Calu3 (cell line): ENCODE results near the gene CDKN2B-AS1. TPM values are rescaled to one million over a fixed set of nuclear protein-coding genes. Genes with fewer than 3 reads are reported as not detected.

Source experiments
- BruUV-seq: library from RNA; stranded (reverse); fragments of 400-500 nt; replicated peaks from 2 replicates; lab custom pipeline; 2021; lab: Mats Ljungman, UMichigan
- CTCF ChIA-PET: fragments of 300-600 bp; sonication (Branson Sonifier 250); formaldehyde crosslinking; loops from one replicate; lab custom pipeline; 2022; ENCODE audit warnings: antibody characterized with exemption; lab: Charles Lee
- DNase-seq: peaks from one replicate; pipeline ENCODE4 v3.0.0; 2022
- H3K27ac Mint-ChIP-seq: one replicate; pipeline ENCODE4 v1.8.0; 2022; ENCODE audit warnings: mixed read lengths; ENCODE audit not compliant: unreplicated experiment
- H3K27me3 Mint-ChIP-seq: one replicate; pipeline ENCODE4 v1.8.0; 2022; ENCODE audit warnings: mixed read lengths; ENCODE audit not compliant: unreplicated experiment
- H3K36me3 Mint-ChIP-seq: one replicate; pipeline ENCODE4 v1.8.0; 2022; ENCODE audit warnings: mild to moderate bottlenecking, moderate library complexity, mixed read lengths; ENCODE audit not compliant: insufficient read depth, unreplicated experiment
- H3K4me1 Mint-ChIP-seq: one replicate; pipeline ENCODE4 v1.8.0; 2022; ENCODE audit warnings: mild to moderate bottlenecking, low read depth, mixed read lengths; ENCODE audit not compliant: unreplicated experiment
- H3K4me3 Mint-ChIP-seq: one replicate; pipeline ENCODE4 v1.8.0; 2022; ENCODE audit warnings: mild to moderate bottlenecking, low read depth, moderate library complexity, mixed read lengths; ENCODE audit not compliant: unreplicated experiment
- H3K9me3 Mint-ChIP-seq: one replicate; pipeline ENCODE4 v1.8.0; 2022; ENCODE audit warnings: low read depth, mixed read lengths; ENCODE audit not compliant: unreplicated experiment
- CTCF ChIP-seq: fragments of 200-600 bp; IDR thresholded peaks from one replicate; pipeline ENCODE4 v1.8.0; 2022; ENCODE audit warnings: antibody characterized with exemption; ENCODE audit not compliant: unreplicated experiment
- intact Hi-C: fragments of 100-400 bp; cut with micrococcal nuclease; formaldehyde crosslinking; loops from one replicate; pipeline ENCODE4 v1.10.0; 2022; ENCODE audit not compliant: unreplicated experiment
- total RNA-seq: library from RNA; stranded (reverse); gene quantifications from 2 replicates; pipeline ENCODE4 v1.2.3, GENCODE V29; 2022

CDKN2B-AS1 gene
- total RNA-seq, 1 experiment from 2014 or later = 8.9 TPM

GRCh38 chr9:21964925-21965385, 29.6 kb upstream of the CDKN2B-AS1 start:
- Mint-ChIP-seq H3K36me3 (peaks cover 51% of the 10 kb centered on the region), H3K27me3 (no peaks in the 10 kb centered on the region), H3K27ac (peak overlapping the region; percentile 33), H3K4me3 (peak overlapping the region; percentile 61), H3K4me1 (peaks cover 16% of the 10 kb centered on the region), H3K9me3 (no peaks in the 10 kb centered on the region)
- intact Hi-C loops = loop anchor here (5.0 kb wide), 1 partner anchor 43 kb away; no protein-coding TSS in a partner anchor
- DNase-seq = peak; percentile 56
- no peak for TF ChIP-seq CTCF
- no TSS peak for BruUV-seq
- CTCF ChIA-PET = no interaction called here

- TF ChIP-seq CTCF = no peak
- intact Hi-C loops = no loop called here
- H3K36me3 Mint-ChIP-seq = peaks cover 56% of the 10 kb centered on the region
- no peaks in the 10 kb centered on the region for H3K9me3 Mint-ChIP-seq
- H3K27me3 Mint-ChIP-seq = no peaks in the 10 kb centered on the region
- TSS peak; percentile 61 for BruUV-seq
- peaks cover 16% of the 10 kb centered on the region for H3K4me1 Mint-ChIP-seq
- peak overlapping the region; percentile 33 for H3K27ac Mint-ChIP-seq
- peak overlapping the region; percentile 61 for H3K4me3 Mint-ChIP-seq
- DNase-seq = peak; percentile 73
- CTCF ChIA-PET = no interaction called here
Observed at GRCh38 chr9:21965401-21965951, 29.1 kb upstream of the CDKN2B-AS1 start.

DNA sequence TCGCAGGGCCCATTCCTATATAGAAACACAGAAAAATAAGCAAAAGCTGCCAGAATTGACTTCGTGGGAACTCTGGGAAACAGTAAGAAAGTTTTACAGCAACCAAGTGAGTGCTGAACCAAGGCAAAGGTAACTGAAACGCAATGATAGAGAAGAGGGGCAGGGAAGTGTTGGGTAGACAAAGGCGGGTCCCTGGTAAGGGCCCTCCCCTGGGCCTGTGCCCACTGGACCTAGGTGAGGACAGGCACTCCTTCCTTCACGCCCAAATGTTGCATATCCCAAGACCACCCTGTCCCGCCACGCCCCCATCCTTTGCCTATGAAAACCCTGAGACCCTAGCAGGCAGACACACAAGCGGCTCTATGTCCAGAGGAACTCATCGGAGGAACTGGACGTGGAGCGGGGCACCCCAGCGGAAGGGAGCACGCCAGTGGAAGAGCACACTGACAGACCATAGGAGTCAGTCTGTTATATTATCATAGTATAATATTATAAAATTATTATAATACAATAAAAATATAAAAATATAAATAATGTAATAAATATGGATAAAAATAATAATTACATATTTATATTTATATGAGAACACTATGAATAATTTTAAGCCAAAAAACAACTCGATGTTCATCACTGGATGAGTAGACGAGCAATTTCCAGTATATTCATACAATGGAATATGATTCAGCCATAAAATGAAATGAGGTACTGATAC, 28.3 kb upstream of the CDKN2B-AS1 start:
- intact Hi-C loops = no loop called here
- Mint-ChIP-seq H3K27me3 (no peaks in the 10 kb centered on the region), H3K4me3 (no peak overlapping the region), H3K9me3 (no peaks in the 10 kb centered on the region), H3K27ac (peak overlapping the region; percentile 33), H3K36me3 (peaks cover 65% of the 10 kb centered on the region), H3K4me1 (peaks cover 18% of the 10 kb centered on the region)
- TF ChIP-seq CTCF = no peak
- BruUV-seq = no TSS peak
- no peak for DNase-seq
- CTCF ChIA-PET = no interaction called here

- DNase-seq = no peak
- Mint-ChIP-seq H3K27ac (no peak overlapping the region), H3K4me1 (peaks cover 26% of the 10 kb centered on the region), H3K9me3 (no peaks in the 10 kb centered on the region), H3K36me3 (peaks cover 73% of the 10 kb centered on the region), H3K27me3 (no peaks in the 10 kb centered on the region), H3K4me3 (no peak overlapping the region)
- no peak for TF ChIP-seq CTCF
- CTCF ChIA-PET = no interaction called here
- no TSS peak for BruUV-seq
- intact Hi-C loops = no loop called here
Observed at GRCh38 chr9:21967169-21967568, 27.4 kb upstream of the CDKN2B-AS1 start.
